Skin epidermis (tissue), 12 donors: ENCODE measurements around the gene THAP7.
A peak's percentile ranks its signal among the peaks of the same experiment; 100 is the strongest.
"Not testable (repeated sequence)": the region's sequence is repeated elsewhere in the genome, so short reads cannot be mapped to it uniquely, and the experiment has no call there.

Experiments
- H3K27ac ChIP-seq, 21 experiments: fragments of 200-600 bp; sonication (generic) in 11 of 21; one replicate each; pipeline ENCODE4 v1.5.0; 2020; ENCODE audit warnings: mild to moderate bottlenecking in 3 of 21, inconsistent platforms in 2 of 21, moderate library complexity in 2 of 21
- H3K4me3 ChIP-seq, 7 experiments: fragments of 200-600 bp; sonication (generic) in 2 of 7; one replicate each; pipeline ENCODE4 v1.5.0; 2020; ENCODE audit warnings: inconsistent platforms in 2 of 7, mild to moderate bottlenecking in 2 of 7, moderate library complexity in 1 of 7

THAP7 gene

DNA sequence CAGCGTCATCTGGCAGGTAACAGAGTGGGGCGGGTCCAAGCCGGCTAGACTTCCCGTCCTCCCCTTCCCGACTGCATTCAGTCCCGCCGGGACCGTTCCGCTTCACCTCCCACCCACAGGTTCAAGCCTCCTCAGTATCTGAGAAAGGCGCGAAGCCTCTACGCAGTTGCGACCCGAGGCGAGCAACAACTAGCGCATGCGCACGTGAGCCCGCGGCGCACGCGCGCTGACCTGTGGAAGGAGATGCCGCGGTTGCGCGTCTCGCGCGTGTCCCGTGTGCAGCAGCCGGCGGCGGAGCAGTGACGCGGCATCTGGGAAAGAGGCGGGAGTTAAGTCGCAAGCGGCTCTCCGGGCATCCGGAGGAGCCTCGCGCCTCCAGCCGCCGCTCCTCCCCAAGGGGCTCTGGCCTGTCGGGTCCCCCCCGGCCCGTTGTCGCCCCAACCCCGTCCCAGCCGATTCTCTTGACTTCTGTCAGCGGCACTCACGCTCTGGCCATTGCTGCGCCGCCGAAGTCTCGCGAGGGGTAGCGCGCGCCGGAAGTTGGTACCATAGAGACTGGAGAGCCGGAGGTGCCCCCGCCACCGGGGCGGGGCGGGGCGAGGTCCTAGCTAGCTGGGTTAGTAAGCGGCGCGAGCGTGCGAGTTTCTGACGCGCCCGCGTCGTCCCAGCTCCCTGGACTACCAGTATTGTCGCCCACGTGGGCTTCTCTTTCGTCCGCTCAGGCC, at the start of gene THAP7:
TSS of gene THAP7 (minus strand) at position 518 of the 725 bp plus-strand sequence. CDS start at position 311, 207 bp downstream.
- H3K4me3 ChIP-seq, result peak within 1 kb of the TSS; percentile 52 to 82 (median 67)
- peak within 1 kb of the TSS; percentile 93 to 100 (median 99) for H3K27ac ChIP-seq

- Histone ChIP-seq H3K27ac (no peak overlapping the region), H3K4me3 (no peak overlapping the region)
These were observed 49.4 kb upstream of the THAP7 start for GRCh38 chr22:21051145-21051830.

DNA sequence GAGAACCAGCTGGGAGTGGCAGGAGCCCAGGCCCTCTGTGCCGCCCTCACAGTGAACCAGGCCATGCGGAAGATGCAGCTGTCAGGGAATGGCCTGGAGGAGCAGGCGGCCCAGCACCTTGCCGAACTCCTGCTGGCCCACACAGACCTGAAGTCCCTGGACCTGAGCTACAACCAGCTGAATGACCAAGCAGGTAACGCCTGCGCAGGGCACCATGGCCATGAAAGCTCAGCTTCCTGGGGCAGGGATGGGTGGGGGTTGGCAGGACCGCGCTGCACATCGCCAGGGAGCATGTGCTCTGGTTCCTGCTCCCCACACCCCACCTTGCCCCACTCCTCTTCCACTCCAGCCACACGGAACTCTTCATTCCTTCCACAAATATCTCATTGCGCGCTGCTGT, 47.0 kb upstream of the THAP7 start:
- not testable (repeated sequence) for H3K27ac ChIP-seq, H3K4me3 ChIP-seq

GRCh38 chr22:21048448-21048847, 46.5 kb upstream of the THAP7 start:
- H3K4me3 ChIP-seq, H3K27ac ChIP-seq: not testable (repeated sequence)

GRCh38 chr22:21047730-21048129, 45.8 kb upstream of the THAP7 start:
- no peak overlapping the region for H3K4me3 ChIP-seq
- no peak overlapping the region for H3K27ac ChIP-seq

GRCh38 chr22:21047035-21047661, 45.2 kb upstream of the THAP7 start:
- no peak overlapping the region for H3K4me3 ChIP-seq
- no peak overlapping the region for H3K27ac ChIP-seq

DNA sequence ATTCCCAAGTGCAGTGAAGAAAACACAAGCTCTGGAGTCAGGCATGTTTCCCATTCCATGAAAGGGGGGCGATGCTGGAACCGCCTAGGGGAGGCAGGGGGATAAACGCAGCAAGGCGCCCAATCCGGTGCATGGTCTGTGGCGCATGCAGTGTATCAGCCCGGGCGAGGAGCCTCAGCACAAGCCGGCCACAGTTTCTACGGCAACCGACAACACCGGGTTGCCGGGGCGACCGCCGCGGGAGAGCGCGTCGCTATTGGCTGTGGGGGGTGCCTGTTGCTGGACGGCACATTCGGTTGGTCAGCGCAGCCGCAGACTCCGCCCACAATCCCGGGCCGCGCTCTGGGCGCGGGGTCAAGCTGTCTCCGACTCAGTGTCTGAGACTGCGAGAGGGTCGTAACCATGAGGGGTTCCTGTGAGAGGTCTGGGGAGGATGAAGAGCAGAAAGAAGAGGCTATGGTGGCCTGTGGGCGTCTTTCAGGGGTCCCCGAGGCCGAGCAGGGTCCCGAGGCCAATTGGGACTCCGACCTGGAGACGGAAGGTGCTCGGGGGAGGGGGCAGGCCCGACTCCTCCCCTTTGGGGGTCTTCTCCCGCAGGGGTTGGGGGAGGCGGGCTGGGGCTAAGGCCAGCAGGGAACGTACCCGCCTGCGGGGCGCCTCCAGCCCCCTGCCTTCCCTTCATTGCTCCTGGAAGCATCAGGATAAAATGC, 43.8 kb upstream of the THAP7 start, which contains the start of gene LRRC74B:
TSS of gene LRRC74B (plus strand) at position 362 of the 710 bp plus-strand sequence. CDS start at position 403, 41 bp downstream.
- H3K27ac ChIP-seq, result peak within 1 kb of the TSS in 6 of 21 experiments; percentile 1 to 67 (median 20)
- peak within 1 kb of the TSS in 3 of 7 experiments; percentile 19 to 24 (median 23) for H3K4me3 ChIP-seq

GRCh38 chr22:21044931-21045584, 43.1 kb upstream of the THAP7 start:
- peak overlapping the region in 6 of 21 experiments; percentile 1 to 66 (median 13) for H3K27ac ChIP-seq
- peak overlapping the region in 3 of 7 experiments; percentile 19 to 24 (median 23) for H3K4me3 ChIP-seq

DNA sequence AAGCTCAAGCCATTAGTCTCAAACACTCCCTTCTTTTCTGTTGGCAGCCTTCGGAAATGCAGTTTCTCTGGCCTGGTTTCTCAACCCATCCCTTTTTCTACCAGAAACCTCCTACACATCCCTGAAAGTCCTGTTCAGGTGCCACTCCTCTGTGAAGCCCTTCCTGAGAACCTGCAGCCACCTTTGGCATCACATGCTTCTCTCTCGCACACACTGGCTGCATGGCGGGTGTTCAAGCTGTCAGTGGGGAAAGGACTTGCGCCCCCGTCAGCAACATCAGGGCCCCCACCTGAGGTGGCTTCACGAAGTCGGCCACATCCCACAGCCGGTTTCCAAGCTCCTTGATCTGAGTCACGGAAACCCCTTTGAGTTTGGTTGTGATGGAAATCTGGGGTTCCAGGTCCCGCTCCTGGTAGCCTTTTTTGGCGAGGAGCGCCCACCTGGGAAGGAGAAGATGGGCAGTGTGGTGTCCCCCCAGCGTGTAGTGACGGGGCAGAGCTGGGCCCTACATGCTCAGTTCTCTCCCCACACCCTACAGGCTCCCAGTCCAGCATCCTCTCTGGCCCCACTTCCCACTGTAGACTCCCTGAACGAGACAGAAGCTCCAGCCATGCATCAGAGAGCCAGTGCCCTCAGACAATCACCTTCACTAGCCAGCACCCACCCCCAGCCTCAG, 42.1 kb upstream of the THAP7 start:
- H3K4me3 ChIP-seq, result no peak overlapping the region
- peak overlapping the region in 2 of 21 experiments; percentile 6 to 15 for H3K27ac ChIP-seq

DNA sequence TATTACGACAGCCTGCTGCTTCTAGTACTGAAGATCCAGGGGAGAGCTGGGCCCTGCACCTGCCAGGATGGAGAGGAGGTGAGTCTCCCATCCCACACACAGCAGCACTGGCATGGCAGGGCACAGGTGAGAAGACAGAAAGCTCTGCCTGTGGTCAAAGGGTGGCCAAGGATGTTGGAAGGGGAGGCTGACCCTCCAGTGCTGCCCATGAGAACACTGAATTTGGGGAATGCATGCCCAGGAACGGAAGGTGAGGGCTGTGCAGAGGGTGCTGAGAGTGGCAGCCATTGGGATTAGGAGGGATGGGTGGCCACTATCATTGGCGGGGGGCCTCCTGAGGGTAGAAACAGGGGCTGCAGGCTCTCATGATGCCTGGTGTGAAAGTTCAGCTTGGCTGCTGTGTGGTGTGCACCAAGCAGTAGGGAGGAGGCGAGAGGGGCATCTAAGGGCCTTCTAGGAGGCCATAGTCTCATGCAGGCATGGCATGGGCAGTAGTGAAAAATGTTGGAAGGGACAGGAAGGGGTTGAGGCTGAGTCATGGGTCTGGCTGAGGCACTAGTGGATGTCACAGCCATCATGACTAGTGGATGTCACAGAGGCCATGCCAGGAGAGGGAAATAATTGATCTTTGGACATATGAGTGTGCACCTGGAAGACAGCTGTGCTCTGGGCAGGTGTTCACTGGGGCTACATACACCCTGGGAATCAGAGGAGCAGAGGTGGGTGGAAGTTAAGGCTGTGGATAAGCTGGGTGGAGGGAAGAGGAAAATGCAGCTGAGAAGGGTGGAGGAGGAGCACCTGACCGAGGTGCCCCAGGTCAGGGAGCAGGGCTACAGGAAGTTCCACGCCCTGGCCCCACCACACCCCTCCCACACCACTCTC, 41.3 kb upstream of the THAP7 start:
- no peak overlapping the region for H3K4me3 ChIP-seq
- H3K27ac ChIP-seq, result no peak overlapping the region

DNA sequence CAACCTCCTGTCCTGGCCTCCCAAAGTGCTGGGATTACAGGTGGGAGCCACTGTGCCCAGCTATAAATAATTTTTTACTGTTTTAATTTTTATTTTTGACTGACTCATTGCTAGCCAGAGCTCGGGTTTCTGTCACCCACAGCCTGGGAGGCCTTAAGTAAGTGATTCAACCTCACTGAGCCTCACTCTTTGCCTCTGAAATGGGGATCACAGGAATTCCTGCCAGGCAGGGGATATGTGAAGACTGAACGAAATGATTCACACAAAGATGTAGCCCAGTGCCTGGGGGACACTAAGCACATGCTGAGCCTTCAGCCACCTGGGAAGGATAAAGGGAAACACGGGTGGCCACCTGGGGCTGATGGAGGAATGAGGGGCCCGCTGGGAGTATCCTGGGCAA, 40.0 kb upstream of the THAP7 start:
- H3K4me3 ChIP-seq, result no peak overlapping the region
- no peak overlapping the region for H3K27ac ChIP-seq

GRCh38 chr22:21039158-21039557, 37.2 kb upstream of the THAP7 start:
- H3K27ac ChIP-seq, H3K4me3 ChIP-seq: not testable (repeated sequence)

DNA sequence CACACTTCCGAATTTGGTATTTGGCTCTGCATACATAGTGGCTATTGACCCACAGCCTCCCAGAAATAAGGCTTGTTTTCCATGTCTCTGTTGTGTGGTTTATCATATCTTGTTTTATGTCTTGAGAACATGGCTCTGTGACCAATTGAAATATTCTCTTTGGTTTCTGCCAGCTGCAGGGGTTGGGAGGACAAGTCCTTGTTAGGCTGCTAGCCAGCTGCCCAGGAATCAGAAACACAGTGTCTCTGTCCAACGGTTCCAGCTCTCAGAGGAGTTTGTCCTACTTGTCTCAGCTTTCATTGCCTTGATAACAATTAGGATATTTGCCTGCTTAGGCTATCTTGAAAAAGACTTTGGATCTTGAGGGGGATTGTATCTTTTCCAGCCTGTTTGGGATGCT, 36.5 kb upstream of the THAP7 start:
- Histone ChIP-seq H3K4me3 (no peak overlapping the region), H3K27ac (no peak overlapping the region)

GRCh38 chr22:21034989-21035388, 33.1 kb upstream of the THAP7 start:
- Histone ChIP-seq H3K27ac (no peak overlapping the region), H3K4me3 (no peak overlapping the region)

- H3K27ac ChIP-seq, result no peak overlapping the region
- no peak overlapping the region for H3K4me3 ChIP-seq
These were observed 32.0 kb upstream of the THAP7 start for GRCh38 chr22:21033895-21034294.

DNA sequence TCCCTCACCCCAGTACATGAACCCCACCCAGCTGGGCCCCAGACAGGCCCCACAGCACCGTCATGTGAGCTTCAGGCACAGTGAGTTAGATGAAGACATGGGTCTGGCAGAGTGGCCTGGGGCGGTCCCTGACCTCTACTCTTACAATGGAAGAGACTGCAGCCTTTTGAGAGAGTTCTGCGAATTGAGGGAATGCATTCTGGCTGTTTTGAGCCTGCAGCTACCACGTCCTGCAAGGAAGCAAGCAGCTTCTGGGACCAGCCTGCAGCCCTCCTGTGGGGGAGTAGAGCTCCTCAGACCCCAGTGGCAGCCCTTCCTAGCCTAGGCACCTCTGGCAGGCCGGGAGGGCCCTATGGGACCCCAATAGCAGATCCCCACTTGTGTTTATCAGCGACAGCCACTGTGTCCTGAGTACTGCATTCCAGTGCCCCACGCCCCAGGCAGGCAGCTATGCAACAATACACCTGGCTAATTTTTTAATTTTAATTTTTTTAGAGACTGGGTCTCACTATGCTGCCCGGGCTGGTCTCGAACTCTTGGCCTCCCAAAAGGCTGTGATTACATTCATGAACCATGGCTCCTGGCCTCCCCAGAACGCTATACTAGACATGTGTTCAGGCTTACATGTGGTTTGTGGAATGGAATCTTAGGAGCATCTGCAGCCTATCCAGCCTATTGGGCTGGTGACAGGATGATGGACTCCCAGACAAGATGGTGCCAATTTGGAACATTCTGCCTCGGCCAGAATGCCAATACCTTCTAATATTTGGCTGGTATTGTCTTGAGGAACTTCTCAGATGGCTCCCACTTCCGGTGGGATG, 31.2 kb upstream of the THAP7 start:
- Histone ChIP-seq H3K27ac (no peak overlapping the region), H3K4me3 (no peak overlapping the region)
